Transverse colon (tissue), 3 donors: ENCODE measurements around the gene ZNF862.
"Not testable (repeated sequence)": the region's sequence is repeated elsewhere in the genome, so short reads cannot be mapped to it uniquely, and the experiment has no call there.

Experiments used
- POLR2A ChIP-seq: fragments of 450-650 bp; IDR thresholded peaks from one replicate; pipeline ENCODE4 v1.6.1; 2016; ENCODE audit warnings: antibody characterized with exemption, mild to moderate bottlenecking, moderate library complexity
- TF ChIP-seq, protein P1 (sequence below), 5 experiments: fragments of 200-600 bp in 3 of 5; fragments of 450-650 bp in 2 of 5; sonication (generic) in 3 of 5; IDR thresholded peaks; 1 replicate in 2 of 5; 2 replicates in 3 of 5; pipeline ENCODE4 v1.5.1; 2016 to 2017; ENCODE audit warnings: antibody characterized with exemption in 5 of 5, inconsistent platforms in 3 of 5, mild to moderate bottlenecking in 2 of 5, moderate library complexity in 1 of 5

DNA sequence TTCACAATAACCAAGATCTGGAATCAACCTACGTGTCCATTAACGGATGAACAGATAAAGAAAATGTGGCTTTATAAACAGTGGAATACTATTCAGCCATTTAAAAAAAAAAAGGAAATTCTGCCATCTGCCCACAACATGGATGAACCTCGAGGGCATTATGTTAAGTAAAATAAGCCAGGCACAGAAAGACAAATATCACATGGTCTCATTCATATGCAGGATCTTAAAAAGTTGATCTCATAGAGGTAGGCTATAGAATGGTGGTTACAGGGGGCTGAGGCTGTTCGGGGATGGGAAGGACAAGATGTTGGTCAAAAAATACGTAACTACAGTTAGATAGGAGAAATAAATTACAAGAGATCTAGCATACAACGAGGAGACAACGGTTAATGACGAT, 56.8 kb downstream of the ZNF862 start:
- TF ChIP-seq, protein P1, sequence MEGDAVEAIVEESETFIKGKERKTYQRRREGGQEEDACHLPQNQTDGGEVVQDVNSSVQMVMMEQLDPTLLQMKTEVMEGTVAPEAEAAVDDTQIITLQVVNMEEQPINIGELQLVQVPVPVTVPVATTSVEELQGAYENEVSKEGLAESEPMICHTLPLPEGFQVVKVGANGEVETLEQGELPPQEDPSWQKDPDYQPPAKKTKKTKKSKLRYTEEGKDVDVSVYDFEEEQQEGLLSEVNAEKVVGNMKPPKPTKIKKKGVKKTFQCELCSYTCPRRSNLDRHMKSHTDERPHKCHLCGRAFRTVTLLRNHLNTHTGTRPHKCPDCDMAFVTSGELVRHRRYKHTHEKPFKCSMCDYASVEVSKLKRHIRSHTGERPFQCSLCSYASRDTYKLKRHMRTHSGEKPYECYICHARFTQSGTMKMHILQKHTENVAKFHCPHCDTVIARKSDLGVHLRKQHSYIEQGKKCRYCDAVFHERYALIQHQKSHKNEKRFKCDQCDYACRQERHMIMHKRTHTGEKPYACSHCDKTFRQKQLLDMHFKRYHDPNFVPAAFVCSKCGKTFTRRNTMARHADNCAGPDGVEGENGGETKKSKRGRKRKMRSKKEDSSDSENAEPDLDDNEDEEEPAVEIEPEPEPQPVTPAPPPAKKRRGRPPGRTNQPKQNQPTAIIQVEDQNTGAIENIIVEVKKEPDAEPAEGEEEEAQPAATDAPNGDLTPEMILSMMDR (IDR thresholded peaks at IDR 0.05): not testable (repeated sequence)
- not testable (repeated sequence) for TF ChIP-seq POLR2A
